SKM-1 treated with dmso at 0.1 percent for 144 hours (cell line): ENCODE data around the gene SAA4.
"Not testable (repeated sequence)": the region's sequence is repeated elsewhere in the genome, so short reads cannot be mapped to it uniquely, and the experiment has no call there.

ENCODE experiments used
- DNase-seq: peaks from one replicate; lab custom pipeline; 2025; ENCODE audit not compliant: unreplicated experiment; lab: John Stamatoyannopoulos, UW

The SAA4 gene

GRCh38 chr11:18191376-18191775, 45.2 kb downstream of the SAA4 start:
- no peak for DNase-seq

GRCh38 chr11:18189476-18190245, 46.9 kb downstream of the SAA4 start:
- DNase-seq, result not testable (repeated sequence)

GRCh38 chr11:18188796-18189195, 47.8 kb downstream of the SAA4 start:
- no peak for DNase-seq
